Measurements from ENCODE around the gene KRTAP20-4. TPM values are rescaled to one million over a fixed set of nuclear protein-coding genes. Genes with fewer than 3 reads are reported as not detected.

KRTAP20-4 gene
- total RNA-seq, result not detected

- no peaks in the 10 kb centered on the region for H3K27me3 ChIP-seq
- peaks cover 0 to 6% (median 0%) of the 10 kb centered on the region in 4 donors for H3K9me3 ChIP-seq
- H3K4me1 ChIP-seq, result no peaks in the 10 kb centered on the region
- TF ChIP-seq CTCF (IDR thresholded peaks at IDR 0.05) (no peak), POLR2A (IDR thresholded peaks at IDR 0.05) (no peak)
- H3K36me3 ChIP-seq, result no peaks in the 10 kb centered on the region
- no peak within 1 kb of the TSS for H3K4me3 ChIP-seq
- no peak for DNase-seq
- H3K27ac ChIP-seq, result no peak within 1 kb of the TSS
These were observed at the start of gene KRTAP20-4 for GRCh38 chr21:30620522-30620921. Gene KRTAP20-4 (plus strand): TSS chr21:30620627.

DNA sequence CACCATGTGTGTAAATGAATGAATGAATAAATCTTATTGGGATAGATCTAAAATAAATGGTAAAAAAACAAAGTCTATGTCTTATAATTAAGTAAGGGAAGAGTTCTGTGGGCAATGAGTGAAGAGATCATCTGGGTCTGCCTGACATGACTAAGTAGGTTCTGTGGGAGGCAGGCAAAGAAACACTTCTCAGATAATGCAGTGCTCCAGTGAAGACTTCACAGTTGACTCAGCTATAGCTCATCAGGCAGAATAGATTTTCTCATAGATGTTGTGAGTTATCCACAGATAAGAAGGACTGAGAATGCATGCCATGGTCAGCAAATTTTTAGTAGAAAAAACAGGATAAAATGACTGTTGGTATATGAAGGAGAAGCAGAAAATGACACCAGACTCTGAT, 42.7 kb upstream of the KRTAP20-4 start:
- TF ChIP-seq POLR2A (IDR thresholded peaks at IDR 0.05) (no peak), CTCF (IDR thresholded peaks at IDR 0.05) (no peak)
- no peaks in the 10 kb centered on the region for H3K4me1 ChIP-seq

GRCh38 chr21:30579346-30579745, 41.1 kb upstream of the KRTAP20-4 start:
- no peaks in the 10 kb centered on the region for H3K9me3 ChIP-seq
- no peak overlapping the region for H3K27ac ChIP-seq
- no peaks in the 10 kb centered on the region for H3K36me3 ChIP-seq
- TF ChIP-seq CTCF (IDR thresholded peaks at IDR 0.05) (no peak), POLR2A (IDR thresholded peaks at IDR 0.05) (no peak)
- H3K4me1 ChIP-seq, result no peaks in the 10 kb centered on the region
- DNase-seq, result no peak
- no peaks in the 10 kb centered on the region for H3K27me3 ChIP-seq
- H3K4me3 ChIP-seq, result no peak overlapping the region

More for the DNA sequence above, 42.7 kb upstream of the KRTAP20-4 start:
- no peak overlapping the region for H3K4me3 ChIP-seq
- no peak for DNase-seq
- no peak overlapping the region for H3K27ac ChIP-seq
- H3K36me3 ChIP-seq, result no peaks in the 10 kb centered on the region
- no peaks in the 10 kb centered on the region for H3K27me3 ChIP-seq
- H3K9me3 ChIP-seq, result no peaks in the 10 kb centered on the region

DNA sequence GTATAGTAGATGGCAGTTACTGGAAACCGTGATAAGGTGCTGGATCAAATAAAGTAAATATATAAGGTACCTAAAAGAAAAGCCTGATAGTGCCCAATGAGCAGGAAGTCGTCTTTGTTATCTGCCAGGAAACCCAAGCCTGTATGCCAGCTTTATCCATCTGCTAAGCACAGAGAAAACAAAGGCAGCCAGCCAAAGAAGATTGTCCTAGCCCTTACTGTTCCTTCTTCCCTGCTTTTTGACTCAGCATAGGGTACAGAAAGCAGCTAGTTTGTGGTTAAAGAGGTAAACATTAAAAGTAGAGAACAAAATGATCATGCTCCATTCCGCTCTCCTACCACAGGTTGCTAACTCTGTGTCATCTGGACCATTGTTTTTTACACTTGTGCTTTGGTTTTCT, 40.3 kb upstream of the KRTAP20-4 start:
- H3K36me3 ChIP-seq, result no peaks in the 10 kb centered on the region
- H3K9me3 ChIP-seq, result no peaks in the 10 kb centered on the region
- TF ChIP-seq POLR2A (IDR thresholded peaks at IDR 0.05) (no peak), CTCF (IDR thresholded peaks at IDR 0.05) (no peak)
- no peak overlapping the region for H3K4me3 ChIP-seq
- DNase-seq, result no peak
- no peaks in the 10 kb centered on the region for H3K27me3 ChIP-seq
- H3K4me1 ChIP-seq, result no peaks in the 10 kb centered on the region
- no peak overlapping the region for H3K27ac ChIP-seq

DNA sequence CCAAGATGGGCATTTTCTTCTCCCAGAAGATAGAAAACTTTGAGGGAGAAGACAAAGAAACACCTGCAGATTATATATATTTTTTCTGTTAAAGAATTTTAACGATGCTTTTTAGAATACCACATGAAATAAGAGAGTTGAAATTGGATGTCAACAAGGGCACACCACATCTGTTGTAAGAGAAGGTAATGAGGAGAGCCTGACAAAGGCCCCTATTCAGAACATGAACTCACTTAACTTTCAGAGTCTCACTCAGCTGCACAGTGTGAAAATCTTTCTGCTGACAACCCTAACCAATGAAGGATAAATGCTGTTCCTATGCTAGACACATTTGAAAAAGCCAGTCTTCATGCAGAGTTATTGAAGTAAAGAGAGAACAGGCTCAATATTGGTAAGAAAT, 37.6 kb upstream of the KRTAP20-4 start:
- no peaks in the 10 kb centered on the region for H3K27me3 ChIP-seq
- H3K9me3 ChIP-seq, result no peaks in the 10 kb centered on the region
- no peaks in the 10 kb centered on the region for H3K4me1 ChIP-seq
- TF ChIP-seq CTCF (IDR thresholded peaks at IDR 0.05), result no peak
- TF ChIP-seq POLR2A (IDR thresholded peaks at IDR 0.05), result no peak
- no peaks in the 10 kb centered on the region for H3K36me3 ChIP-seq
- H3K4me3 ChIP-seq, result no peak overlapping the region
- H3K27ac ChIP-seq, result no peak overlapping the region
- DNase-seq, result no peak

DNA sequence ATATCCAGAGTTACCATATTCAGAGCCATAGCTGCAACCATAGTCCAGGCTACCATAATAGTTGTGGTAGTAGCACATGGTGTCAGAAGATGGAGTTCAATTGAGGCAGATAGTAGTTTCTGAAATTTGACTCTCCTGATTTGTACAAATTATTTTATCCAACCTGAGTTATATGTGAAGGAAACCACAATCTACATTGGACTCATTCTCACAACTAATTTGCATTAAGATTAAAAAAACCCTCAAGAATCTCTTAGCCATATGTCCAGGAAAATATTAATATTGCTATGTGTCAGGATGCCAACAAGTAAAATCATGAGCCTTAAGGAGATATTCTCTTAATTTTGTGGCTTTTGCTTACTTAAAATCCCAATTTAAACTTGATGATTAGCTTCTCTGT, 30.1 kb upstream of the KRTAP20-4 start, which contains the start of gene KRTAP22-2:
TSS of gene KRTAP22-2 (minus strand) at position 101 of the 400 bp plus-strand sequence.
- Histone ChIP-seq H3K4me3 (no peak within 1 kb of the TSS), H3K4me1 (no peaks in the 10 kb centered on the region), H3K27me3 (no peaks in the 10 kb centered on the region), H3K36me3 (no peaks in the 10 kb centered on the region), H3K9me3 (no peaks in the 10 kb centered on the region), H3K27ac (no peak within 1 kb of the TSS)
- TF ChIP-seq POLR2A (IDR thresholded peaks at IDR 0.05), result no peak
- no peak for TF ChIP-seq CTCF (IDR thresholded peaks at IDR 0.05)
- DNase-seq, result no peak

All from Peyer's patch (tissue), 4 donors.